RCC 7860 (cell line): ENCODE measurements around the gene CCDC85A.

Experiments
- DNase-seq: peaks from one replicate; pipeline ENCODE4 v3.0.0-alpha.2; 2015; ENCODE audit warnings: low spot score
- FAIRE-seq: peaks from 2 replicates; lab custom pipeline; 2012; peaks lifted over from hg19 to GRCh38; lab: Jason Lieb, UNC

Gene CCDC85A

DNA sequence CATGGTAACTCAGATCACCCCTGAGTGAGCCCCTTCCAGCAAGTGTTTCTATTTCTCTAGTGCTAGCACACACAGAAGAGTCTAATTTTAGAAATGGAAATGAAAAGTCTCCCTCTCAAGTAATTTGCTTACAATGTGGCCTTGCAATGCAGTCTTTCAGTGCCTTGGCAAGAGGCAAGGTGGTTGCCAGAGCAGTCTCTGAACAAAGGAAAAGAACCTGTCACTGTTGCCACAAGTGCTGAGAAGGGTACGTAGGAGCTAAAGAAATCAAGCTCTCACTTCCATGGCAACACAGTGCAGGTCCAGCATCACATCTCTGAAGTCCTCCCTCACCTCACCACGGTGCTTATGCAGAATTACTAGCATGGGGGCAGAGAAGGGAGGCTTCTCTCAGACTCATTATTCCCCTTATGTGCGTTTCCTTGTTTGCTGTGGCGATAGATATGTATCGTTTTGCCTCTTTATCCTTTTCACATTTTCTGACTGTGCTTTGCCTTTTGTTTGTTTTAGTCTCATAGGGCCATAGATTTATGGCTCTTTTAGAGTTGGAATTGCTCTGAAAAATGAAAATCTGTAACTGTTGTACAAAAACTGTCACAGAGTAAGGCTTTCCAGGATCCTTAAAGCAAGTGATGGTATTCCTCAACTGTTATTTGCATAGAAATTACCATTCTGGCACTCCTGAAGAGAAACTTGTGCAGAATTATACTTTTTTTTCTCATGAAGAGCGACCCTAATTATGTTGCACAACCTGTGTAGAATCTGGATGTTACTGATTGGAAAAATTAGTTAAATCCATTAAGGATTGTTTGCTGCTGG is 164.8 kb downstream of the CCDC85A start:
- DNase-seq: no peak
- no peak for FAIRE-seq

DNA sequence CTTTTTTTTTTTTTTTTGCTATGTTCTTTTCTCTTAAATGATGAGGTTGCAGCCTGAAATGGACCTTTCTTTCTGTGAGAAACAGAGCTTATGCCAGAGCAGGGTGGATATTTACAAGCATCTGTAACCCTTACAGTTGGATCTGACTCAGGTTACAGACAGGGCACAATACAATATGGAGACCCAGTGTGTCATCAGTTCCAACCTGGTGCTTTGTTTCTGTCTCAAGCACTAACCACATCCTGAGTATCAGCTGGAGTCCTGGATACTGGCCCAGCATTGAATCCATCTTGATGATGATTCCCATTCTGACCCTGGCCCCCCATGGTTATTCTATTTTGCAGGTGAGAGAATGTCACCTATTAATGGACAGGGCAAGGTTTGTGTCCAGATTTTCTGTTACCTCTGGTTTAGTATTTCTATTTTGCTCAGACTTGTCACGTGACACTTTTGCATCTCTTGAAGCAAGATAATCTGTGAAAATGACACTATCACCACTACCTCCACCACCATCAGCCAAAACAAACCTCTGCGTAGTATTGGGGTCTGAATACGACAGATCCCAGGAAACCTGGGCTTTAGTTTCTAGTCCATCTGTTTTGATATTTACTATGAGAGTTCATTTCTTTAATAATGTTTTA is 174.0 kb downstream of the CCDC85A start:
- DNase-seq: no peak
- no peak for FAIRE-seq

DNA sequence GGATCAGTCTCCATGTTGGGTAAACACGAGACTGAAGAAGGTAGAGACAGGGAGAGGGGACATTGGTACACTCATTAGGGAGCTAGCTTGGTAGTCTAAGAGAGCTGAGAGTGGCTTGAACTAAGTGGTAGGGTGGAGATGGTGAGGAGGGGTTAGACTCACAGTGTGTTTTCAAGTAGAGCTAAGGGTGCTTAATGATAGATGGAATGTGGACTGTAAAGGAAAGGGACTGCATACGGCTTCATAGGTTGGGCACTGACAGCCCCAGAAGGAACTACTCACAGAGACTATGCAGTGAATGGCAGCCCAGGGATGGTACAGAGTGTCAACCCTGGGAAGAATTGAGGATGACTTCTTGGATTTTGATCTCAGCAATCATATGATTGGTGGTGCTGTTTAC is 178.1 kb downstream of the CCDC85A start:
- FAIRE-seq (no peak), DNase-seq (no peak)

DNA sequence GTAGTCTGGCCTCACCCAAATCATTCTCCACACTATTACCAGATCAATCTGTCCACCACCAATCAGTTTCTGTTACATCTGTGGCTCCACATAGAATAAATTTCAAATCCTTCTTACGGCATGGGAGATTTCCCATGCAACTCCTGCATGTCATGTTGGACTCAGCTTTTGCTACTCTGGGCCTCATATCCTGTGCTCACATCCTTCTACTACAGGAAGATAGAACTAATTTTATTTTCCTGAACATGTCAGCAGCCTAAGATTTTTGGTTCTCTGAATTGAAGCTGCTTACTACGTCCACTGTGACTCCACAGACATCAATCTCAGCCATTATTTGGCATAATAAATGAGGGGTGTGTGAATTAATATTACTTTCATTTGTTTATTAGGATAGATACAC is 181.1 kb downstream of the CCDC85A start:
- no peak for FAIRE-seq
- DNase-seq: no peak

DNA sequence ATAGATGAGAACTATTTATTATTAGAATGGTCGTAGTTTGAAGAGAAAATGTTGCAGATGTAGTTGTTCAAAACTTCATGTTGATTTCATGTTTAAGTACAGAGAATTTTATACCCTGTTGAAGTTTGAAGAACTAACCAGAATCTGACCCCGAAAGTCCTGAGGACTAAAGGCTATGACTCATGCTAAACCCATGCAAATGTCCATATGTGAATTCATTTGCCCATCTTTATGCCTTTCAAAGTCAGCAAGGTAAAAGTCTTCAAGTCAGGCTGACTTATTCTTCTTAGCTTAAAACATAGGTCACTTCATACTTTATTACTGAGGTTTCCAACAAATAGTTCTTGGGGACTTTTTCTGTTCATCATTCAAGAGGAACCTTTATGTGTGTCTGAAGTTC is 185.5 kb downstream of the CCDC85A start:
- FAIRE-seq (no peak), DNase-seq (no peak)

DNA sequence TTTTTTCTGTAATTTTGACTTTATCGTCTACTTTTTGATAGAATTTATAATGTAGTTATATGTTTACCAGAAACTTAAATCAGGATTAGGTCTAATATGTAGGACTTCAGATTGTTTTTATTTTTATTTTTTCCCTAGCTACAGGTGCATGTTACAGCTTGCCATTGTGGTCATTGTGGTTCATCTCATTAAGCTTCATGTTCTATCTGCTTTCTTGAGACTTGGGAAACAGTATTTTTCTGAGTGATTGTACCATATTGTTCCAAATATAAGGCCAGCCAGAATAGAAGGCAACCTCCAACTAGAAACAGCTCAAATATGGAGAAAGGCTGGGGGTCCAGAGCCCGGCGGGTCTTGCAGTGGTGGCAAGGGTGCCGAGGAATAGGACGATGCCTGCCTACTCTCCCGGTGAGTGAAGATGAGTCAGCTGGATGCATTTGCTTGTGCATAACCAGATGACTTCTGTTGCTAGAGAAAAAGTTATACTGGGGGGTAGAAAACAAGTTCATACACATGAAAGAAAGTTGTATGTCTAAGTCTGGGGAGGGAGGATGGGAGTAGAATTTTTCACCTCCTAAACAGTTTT is 188.4 kb downstream of the CCDC85A start:
- FAIRE-seq: no peak
- no peak for DNase-seq

DNA sequence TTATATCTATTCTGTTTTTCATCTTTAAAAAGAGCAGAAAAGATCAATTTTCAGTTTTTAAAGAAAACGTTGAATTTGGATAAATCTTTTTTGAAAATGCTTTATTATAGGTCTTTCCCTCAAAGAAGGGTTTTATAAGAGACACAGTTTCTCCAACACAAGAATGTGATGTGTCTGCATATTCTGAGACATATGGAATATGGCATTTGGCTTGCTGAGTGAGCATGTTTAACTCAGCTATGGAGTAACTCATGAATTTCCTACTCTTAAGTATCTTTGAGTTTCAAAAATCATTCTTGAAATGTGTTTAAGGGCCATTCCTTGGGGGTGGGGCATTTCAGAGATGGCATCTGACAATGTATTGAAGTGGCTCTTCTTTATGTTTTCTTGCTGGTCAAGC is 191.5 kb downstream of the CCDC85A start:
- DNase-seq: no peak
- no peak for FAIRE-seq

DNA sequence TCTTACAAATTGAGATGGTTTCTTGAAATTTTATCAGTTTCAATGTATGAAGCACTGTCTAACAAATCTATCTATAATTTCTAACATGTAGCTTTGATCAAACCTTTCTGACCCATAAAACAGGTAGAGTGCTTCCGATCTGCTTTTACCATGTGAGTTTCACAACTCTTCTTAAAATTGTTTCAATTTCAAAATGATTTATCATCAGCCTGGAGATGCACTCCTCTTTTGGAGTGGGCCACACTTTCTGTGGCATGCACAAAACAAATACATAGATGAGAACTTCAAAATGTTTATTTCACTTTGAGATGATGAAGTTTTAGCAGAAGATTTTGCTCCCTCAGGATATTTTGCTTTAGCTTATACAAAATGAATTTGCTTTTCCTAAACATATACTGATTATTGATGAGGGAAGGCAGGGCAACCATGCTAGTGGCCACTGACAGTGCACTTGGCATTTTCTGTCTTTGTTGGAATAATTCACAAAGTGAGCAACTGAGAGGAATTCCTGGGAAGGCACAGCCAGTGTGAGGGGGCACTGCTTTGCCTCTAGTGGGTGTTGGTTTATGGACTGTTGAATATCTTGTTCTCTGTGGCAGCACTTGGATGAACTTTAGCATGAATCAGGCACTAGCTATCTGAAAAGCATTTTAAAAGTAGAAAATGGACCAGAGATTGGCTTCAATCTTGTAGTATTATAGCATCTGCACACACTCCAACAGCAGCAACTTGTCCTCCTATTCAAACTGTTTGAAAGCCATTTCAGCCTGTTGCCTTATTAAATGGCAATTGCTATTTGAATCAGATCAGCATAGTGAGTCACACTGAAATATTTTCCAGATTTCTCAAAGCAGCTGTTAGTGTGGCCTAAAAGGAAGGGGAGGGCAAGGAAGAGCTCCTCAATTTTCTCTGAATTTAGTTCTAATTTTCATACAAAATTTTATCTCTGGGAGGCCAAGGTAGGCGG is 193.2 kb downstream of the CCDC85A start:
- DNase-seq (no peak), FAIRE-seq (no peak)

DNA sequence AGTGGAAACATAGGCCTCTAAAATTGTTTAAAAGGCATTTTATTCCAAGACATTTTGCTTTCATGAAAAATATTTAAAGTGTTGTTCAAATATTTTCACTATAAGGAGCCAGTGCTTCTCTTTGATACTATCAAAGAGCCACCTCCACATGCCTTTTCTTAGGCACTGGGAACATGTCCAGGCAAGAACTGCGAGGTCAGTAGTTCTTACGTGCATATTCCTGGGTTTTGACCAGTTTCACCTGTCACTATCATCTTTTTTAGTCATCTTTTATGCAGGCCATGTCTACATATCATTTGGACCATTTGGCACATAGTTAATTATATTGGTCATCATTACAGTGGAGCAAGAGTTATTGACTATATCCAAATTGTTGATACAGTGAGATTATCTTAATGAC is 195.3 kb downstream of the CCDC85A start:
- FAIRE-seq: no peak
- no peak for DNase-seq

DNA sequence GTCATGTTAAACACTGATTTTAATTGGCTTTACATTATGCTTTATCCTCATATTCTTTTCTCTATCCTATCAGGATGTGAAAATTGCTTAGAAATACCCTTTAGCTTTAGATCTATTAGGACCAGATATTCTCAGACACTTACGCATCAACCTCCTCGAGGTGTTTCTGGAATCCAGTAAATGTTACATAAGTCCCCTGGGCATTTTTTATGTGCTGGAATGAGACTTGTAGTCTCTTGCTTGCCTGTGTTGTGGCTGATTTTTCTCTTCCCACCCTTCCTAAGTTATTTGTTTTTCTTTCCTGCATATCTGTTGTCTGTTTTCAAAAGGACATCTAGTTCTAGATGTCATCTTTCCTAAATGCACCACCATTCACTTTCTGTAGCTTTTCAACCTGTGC is 197.1 kb downstream of the CCDC85A start:
- DNase-seq (no peak), FAIRE-seq (no peak)

DNA sequence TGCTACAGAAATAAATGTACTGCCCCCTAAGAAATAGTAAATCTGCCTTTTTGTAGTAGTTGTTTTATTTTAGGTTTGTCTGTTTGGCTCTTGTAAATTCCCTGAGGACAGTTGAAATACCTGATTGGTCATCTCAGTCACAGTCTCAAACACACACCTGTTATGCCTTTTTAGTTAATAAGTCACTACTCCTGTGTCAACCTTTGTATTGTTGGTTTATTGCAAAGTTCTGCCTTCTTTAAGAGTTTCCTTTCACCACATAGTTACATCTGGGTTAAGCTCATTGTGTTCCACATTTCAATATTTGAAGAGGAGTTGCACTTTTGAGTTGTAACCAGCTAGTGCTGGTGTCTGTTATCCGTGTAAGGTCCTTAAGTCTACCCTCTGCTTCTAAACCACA is 198.7 kb downstream of the CCDC85A start:
- DNase-seq (no peak), FAIRE-seq (no peak)

DNA sequence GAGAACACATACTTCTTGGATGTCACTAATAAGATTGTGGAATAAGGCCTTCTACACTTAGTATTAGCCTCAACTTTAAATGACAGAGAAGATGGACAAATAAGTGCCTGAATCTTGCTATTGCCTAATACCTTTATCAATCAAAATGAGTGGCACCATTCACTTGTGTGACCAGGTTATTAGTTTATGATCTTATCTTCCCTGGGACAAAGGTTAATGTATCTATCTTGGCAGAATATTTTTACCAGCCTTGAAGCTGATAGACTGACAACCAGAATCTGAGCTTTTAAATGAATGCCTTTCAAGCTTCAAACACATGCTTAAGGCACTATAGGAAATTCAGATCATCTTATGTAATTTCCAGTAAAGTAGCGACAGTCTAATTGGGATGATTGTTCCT is 202.9 kb downstream of the CCDC85A start:
- DNase-seq (no peak), FAIRE-seq (no peak)

DNA sequence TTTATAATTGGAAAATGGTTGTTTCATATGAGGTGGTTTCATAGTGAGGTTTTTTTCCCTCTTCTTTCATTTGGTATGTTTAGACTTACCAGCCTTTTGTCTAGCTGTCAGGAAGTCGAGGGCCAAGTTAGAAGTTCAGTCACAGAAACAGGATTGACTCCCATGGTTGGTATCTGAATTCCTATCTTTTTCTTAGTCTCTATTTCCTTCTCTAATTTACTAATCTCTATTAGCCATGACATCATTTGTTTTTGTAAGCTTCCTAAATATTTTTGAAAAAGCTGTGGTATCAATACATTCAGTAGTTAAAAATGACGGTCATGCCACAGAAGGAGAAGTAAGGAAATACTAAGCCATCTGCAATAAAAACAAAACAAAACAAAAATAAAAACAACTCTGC is 206.9 kb downstream of the CCDC85A start:
- DNase-seq: no peak
- FAIRE-seq: no peak

DNA sequence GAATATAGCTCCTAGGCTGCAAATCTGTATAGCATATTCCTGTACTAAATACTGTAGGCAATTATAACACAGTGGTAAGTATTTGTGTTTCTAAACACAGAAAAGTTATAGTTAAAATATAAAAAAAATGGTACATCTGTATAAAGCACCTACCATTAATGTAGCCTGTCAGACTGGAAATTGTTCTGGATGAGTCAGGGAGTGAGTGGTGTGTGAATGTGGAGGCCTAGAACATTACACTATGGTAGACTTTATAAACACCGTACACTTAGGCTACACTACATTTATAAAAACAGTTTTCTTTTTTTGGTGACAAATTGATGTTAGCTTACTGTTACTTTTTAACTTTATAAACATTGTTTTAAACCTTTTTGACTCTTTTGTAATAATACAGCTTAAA is 226.3 kb downstream of the CCDC85A start:
- no peak for FAIRE-seq

DNA sequence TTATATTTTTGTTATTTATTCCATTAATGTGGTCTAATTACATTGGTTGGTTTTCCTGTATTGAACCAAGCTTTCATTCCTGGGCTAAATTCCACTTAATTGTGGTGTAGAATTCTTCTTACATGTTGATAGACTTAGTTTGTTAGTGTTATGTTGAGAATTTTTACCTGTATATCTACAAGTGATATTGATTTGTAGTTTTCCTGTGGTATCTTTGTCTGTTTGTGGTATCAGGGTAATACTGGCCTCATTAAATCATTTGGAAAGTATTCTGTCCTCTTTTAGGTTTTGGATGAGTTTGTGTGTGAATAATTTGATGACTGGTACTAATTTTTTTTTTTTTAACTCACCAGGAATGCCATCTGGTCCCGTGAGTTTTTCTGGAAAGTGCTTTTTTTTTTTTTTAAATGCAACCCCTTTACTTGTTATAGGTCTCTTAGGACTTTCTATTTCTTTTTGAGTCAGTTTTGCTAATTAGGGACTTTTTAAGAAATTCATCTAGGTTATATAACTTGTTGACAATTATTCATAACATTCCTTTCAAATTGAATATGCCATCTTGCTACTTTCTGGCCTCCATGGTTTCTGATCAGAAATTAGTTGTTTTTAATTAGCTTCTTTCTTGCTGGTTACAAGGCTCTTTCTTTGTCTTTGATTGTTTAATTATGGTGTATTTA is 232.8 kb downstream of the CCDC85A start:
- FAIRE-seq: no peak

More for the DNA sequence above, 226.3 kb downstream of the CCDC85A start:
- DNase-seq: no peak

More for the DNA sequence above, 232.8 kb downstream of the CCDC85A start:
- DNase-seq: no peak
